DND-41 (cell line): ENCODE data around the gene SLC6A17.

Source experiments
- ATAC-seq: fragments of 200-7000 bp; cut with Tn5 transposase; 3 replicates; pipeline ENCODE4 v1.9.1; 2021; ENCODE audit warnings: low read depth; ENCODE audit not compliant: insufficient read depth
- DNase-seq: peaks from one replicate; pipeline ENCODE4 v3.0.0-alpha.2; 2020
- H2AFZ ChIP-seq: 2 replicates; pipeline ENCODE4 v1.6.0; 2012; ENCODE audit warnings: low read depth, low read length
- H3K27ac ChIP-seq: 2 replicates; pipeline ENCODE4 v1.5.1; 2012; ENCODE audit warnings: low read length, inconsistent platforms
- H3K27me3 ChIP-seq: fragments of 200-600 bp; sonication (generic); 2 replicates; pipeline ENCODE4 v1.6.0; 2012; ENCODE audit warnings: low read length, mild to moderate bottlenecking, inconsistent platforms; ENCODE audit not compliant: insufficient read depth, poor library complexity
- H3K36me3 ChIP-seq: 2 replicates; pipeline ENCODE4 v1.5.1; 2012; ENCODE audit warnings: low read length, inconsistent platforms; ENCODE audit not compliant: insufficient read depth
- H3K4me1 ChIP-seq: 2 replicates; pipeline ENCODE4 v1.5.1; 2012; ENCODE audit warnings: mild to moderate bottlenecking, low read length; ENCODE audit not compliant: insufficient read depth
- H3K4me2 ChIP-seq: 2 replicates; pipeline ENCODE4 v1.6.0; 2012; ENCODE audit warnings: mild to moderate bottlenecking, moderate library complexity, low read length, inconsistent platforms; ENCODE audit not compliant: insufficient read depth
- H3K4me3 ChIP-seq, 2 experiments: fragments of 200-600 bp in 1 of 2; shearing (Covaris generic) in 1 of 2; 2 replicates each; pipeline ENCODE4 v1.5.1; 2012 to 2016; ENCODE audit warnings: inconsistent platforms in 2 of 2, low read length in 2 of 2, mild to moderate bottlenecking in 2 of 2, low read depth in 1 of 2, moderate library complexity in 1 of 2
- H3K79me2 ChIP-seq: 2 replicates; pipeline ENCODE4 v1.6.0; 2012; ENCODE audit warnings: low read length, inconsistent platforms; ENCODE audit not compliant: insufficient read depth
- H3K9ac ChIP-seq: 2 replicates; pipeline ENCODE4 v1.6.0; 2012; ENCODE audit warnings: low read depth, mild to moderate bottlenecking, inconsistent platforms, low read length, moderate library complexity
- H3K9me3 ChIP-seq: 2 replicates; pipeline ENCODE4 v1.5.1; 2012; ENCODE audit warnings: low read length, moderate library complexity, mild to moderate bottlenecking, inconsistent platforms; ENCODE audit not compliant: insufficient read depth, severe bottlenecking
- H4K20me1 ChIP-seq: 2 replicates; pipeline ENCODE4 v1.6.0; 2012; ENCODE audit warnings: low read length; ENCODE audit not compliant: insufficient read depth
- CTCF ChIP-seq: IDR thresholded peaks from 2 replicates; pipeline ENCODE4 v1.5.1; 2012; ENCODE audit warnings: borderline replicate concordance, low read length, moderate library complexity, mild to moderate bottlenecking; ENCODE audit not compliant: poor library complexity, severe bottlenecking; ENCODE audit errors: extremely low read depth
- EZH2 ChIP-seq: IDR thresholded peaks from 3 replicates; pipeline ENCODE4 v1.6.1; 2012; ENCODE audit warnings: borderline replicate concordance, low read depth, mild to moderate bottlenecking, moderate library complexity, low read length, inconsistent platforms; ENCODE audit not compliant: severe bottlenecking

SLC6A17 gene

GRCh38 chr1:110203021-110203661 lies 52.8 kb downstream of the SLC6A17 start:
- no peaks in the 10 kb centered on the region for H3K9me3 ChIP-seq
- ATAC-seq, result peak; percentile 75
- H3K27ac ChIP-seq, result peak overlapping the region; percentile 23
- H4K20me1 ChIP-seq, result no peaks in the 10 kb centered on the region
- no peak for TF ChIP-seq EZH2
- peak; percentile 95 for TF ChIP-seq CTCF
- H3K4me1 ChIP-seq, result peaks cover 14% of the 10 kb centered on the region
- H3K4me3 ChIP-seq, result no peak overlapping the region
- H3K36me3 ChIP-seq, result no peaks in the 10 kb centered on the region
- no peaks in the 10 kb centered on the region for H3K27me3 ChIP-seq
- H2AFZ ChIP-seq, result peak overlapping the region; percentile 72
- H3K79me2 ChIP-seq, result no peaks in the 10 kb centered on the region
- H3K9ac ChIP-seq, result no peak overlapping the region
- peak; percentile 79 for DNase-seq
- no peak overlapping the region for H3K4me2 ChIP-seq

- DNase-seq, result no peak
- peaks cover 22% of the 10 kb centered on the region for H3K4me1 ChIP-seq
- no peak overlapping the region for H3K9ac ChIP-seq
- no peaks in the 10 kb centered on the region for H3K27me3 ChIP-seq
- H4K20me1 ChIP-seq, result no peaks in the 10 kb centered on the region
- no peak overlapping the region for H3K4me2 ChIP-seq
- TF ChIP-seq CTCF (no peak), EZH2 (no peak)
- no peak for ATAC-seq
- H2AFZ ChIP-seq, result no peak overlapping the region
- no peaks in the 10 kb centered on the region for H3K79me2 ChIP-seq
- H3K36me3 ChIP-seq, result no peaks in the 10 kb centered on the region
- no peak overlapping the region for H3K4me3 ChIP-seq
- H3K27ac ChIP-seq, result no peak overlapping the region
- no peaks in the 10 kb centered on the region for H3K9me3 ChIP-seq
Observed at GRCh38 chr1:110205156-110205555, 54.9 kb downstream of the SLC6A17 start.

GRCh38 chr1:110205591-110206155 lies 55.4 kb downstream of the SLC6A17 start:
- Histone ChIP-seq H3K9ac (no peak overlapping the region), H3K4me2 (no peak overlapping the region), H3K4me1 (peaks cover 22% of the 10 kb centered on the region), H3K36me3 (no peaks in the 10 kb centered on the region), H3K27me3 (no peaks in the 10 kb centered on the region), H3K9me3 (no peaks in the 10 kb centered on the region), H3K79me2 (no peaks in the 10 kb centered on the region), H2AFZ (no peak overlapping the region), H3K27ac (no peak overlapping the region), H4K20me1 (no peaks in the 10 kb centered on the region), H3K4me3 (no peak overlapping the region)
- ATAC-seq, result no peak
- no peak for DNase-seq
- no peak for TF ChIP-seq EZH2

- Histone ChIP-seq H3K27ac (no peak overlapping the region), H3K36me3 (no peaks in the 10 kb centered on the region), H4K20me1 (no peaks in the 10 kb centered on the region), H3K4me1 (peaks cover 28% of the 10 kb centered on the region), H2AFZ (no peak overlapping the region), H3K4me2 (no peak overlapping the region), H3K79me2 (peaks cover 7% of the 10 kb centered on the region), H3K9me3 (no peaks in the 10 kb centered on the region), H3K4me3 (no peak overlapping the region), H3K9ac (no peak overlapping the region), H3K27me3 (no peaks in the 10 kb centered on the region)
- ATAC-seq, result no peak
- no peak for TF ChIP-seq EZH2
- no peak for TF ChIP-seq CTCF
- DNase-seq, result no peak
Observed at GRCh38 chr1:110206261-110206920, 56.1 kb downstream of the SLC6A17 start.
